Mesothelial cell of epicardium (in vitro differentiated cells): ENCODE data around the gene SAMD13. TPM values are rescaled to one million over a fixed set of nuclear protein-coding genes. Genes with fewer than 3 reads are reported as not detected.

Experiments used
- DNase-seq, 2 experiments: peaks; one replicate each; pipeline ENCODE4 v3.0.0; 2021; ENCODE audit warnings: low spot score in 2 of 2; ENCODE audit not compliant: unreplicated experiment in 2 of 2
- H3K27ac Mint-ChIP-seq: 2 replicates; pipeline ENCODE4 v1.8.0; 2021; ENCODE audit warnings: mixed read lengths
- H3K27me3 Mint-ChIP-seq: 2 replicates; pipeline ENCODE4 v1.8.0; 2021; ENCODE audit warnings: low read depth, mixed read lengths
- H3K36me3 Mint-ChIP-seq: 2 replicates; pipeline ENCODE4 v1.8.0; 2021; ENCODE audit warnings: mixed read lengths
- H3K4me1 Mint-ChIP-seq: 2 replicates; pipeline ENCODE4 v1.8.0; 2021; ENCODE audit warnings: mixed read lengths
- H3K4me3 Mint-ChIP-seq: 2 replicates; pipeline ENCODE4 v1.8.0; 2021; ENCODE audit warnings: mild to moderate bottlenecking, moderate library complexity, mixed read lengths
- H3K9me3 Mint-ChIP-seq: 2 replicates; pipeline ENCODE4 v1.8.0; 2021; ENCODE audit warnings: mixed read lengths
- total RNA-seq: library from RNA; stranded (reverse); gene quantifications from 3 replicates; pipeline ENCODE4 v1.2.1, GENCODE V29; 2021
- TF ChIP-seq, protein P1 (sequence below): fragments of 200-600 bp; sonication (generic); IDR thresholded peaks from one replicate; pipeline ENCODE4 v1.5.0; 2021; ENCODE audit warnings: antibody characterized with exemption; ENCODE audit not compliant: unreplicated experiment

The SAMD13 gene
- total RNA-seq, 1 donor from 2014 or later = 3.6 TPM

DNA sequence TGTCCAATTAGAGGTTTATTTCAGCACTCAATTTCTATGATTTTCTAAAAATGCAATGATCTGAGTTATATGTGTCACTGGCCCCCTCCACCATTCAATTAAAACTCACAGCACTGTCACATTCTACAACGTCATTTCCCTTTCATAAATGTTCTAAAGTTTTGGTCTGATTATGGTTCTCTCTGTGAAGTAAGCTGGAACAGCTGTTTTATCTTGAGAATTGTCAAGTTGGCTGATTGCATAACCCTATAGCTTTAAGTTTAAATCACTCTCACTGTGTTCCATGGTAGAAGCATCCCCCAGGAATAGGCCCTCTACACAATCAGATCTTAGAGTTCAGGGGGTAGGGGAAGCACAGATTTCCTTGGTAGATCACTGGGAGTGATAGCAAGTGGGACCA is 55.4 kb downstream of the SAMD13 start:
- TF ChIP-seq, protein P1, sequence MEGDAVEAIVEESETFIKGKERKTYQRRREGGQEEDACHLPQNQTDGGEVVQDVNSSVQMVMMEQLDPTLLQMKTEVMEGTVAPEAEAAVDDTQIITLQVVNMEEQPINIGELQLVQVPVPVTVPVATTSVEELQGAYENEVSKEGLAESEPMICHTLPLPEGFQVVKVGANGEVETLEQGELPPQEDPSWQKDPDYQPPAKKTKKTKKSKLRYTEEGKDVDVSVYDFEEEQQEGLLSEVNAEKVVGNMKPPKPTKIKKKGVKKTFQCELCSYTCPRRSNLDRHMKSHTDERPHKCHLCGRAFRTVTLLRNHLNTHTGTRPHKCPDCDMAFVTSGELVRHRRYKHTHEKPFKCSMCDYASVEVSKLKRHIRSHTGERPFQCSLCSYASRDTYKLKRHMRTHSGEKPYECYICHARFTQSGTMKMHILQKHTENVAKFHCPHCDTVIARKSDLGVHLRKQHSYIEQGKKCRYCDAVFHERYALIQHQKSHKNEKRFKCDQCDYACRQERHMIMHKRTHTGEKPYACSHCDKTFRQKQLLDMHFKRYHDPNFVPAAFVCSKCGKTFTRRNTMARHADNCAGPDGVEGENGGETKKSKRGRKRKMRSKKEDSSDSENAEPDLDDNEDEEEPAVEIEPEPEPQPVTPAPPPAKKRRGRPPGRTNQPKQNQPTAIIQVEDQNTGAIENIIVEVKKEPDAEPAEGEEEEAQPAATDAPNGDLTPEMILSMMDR = no peak
- no peaks in the 10 kb centered on the region for H3K27me3 Mint-ChIP-seq
- H3K27ac Mint-ChIP-seq = no peak overlapping the region
- DNase-seq = no peak
- H3K4me1 Mint-ChIP-seq = peaks cover 19% of the 10 kb centered on the region
- no peaks in the 10 kb centered on the region for H3K36me3 Mint-ChIP-seq
- H3K9me3 Mint-ChIP-seq = peaks cover 6% of the 10 kb centered on the region
- no peak overlapping the region for H3K4me3 Mint-ChIP-seq

- TF ChIP-seq, protein P1 = no peak
- H3K27me3 Mint-ChIP-seq = no peaks in the 10 kb centered on the region
Observed at GRCh38 chr1:84358695-84359094, 57.2 kb downstream of the SAMD13 start.

DNA sequence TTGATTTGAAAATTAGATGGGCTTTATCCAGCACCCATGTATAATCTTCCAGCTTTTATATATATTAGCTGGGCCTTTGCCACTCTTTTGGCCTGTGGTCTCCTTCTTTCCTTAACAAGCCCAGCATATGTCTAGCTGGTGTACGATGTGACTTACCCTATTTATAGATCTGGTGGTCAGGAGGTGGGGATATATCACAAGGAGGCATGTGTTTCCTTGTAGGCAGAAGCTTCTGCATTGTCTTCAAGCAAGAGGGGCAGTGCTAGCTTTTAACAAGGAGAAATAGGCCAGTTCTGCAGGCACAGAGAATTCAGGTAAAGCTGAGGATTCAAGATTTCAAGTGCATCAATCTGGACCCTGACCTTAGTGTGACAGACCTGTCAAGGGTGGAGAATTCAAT is 58.8 kb downstream of the SAMD13 start:
- no peak for DNase-seq
- no peaks in the 10 kb centered on the region for H3K36me3 Mint-ChIP-seq
- no peak overlapping the region for H3K4me3 Mint-ChIP-seq
- peaks cover 6% of the 10 kb centered on the region for H3K9me3 Mint-ChIP-seq
- no peaks in the 10 kb centered on the region for H3K4me1 Mint-ChIP-seq
- TF ChIP-seq, protein P1 = no peak
- no peaks in the 10 kb centered on the region for H3K27me3 Mint-ChIP-seq
- no peak overlapping the region for H3K27ac Mint-ChIP-seq

More at GRCh38 chr1:84358695-84359094, 57.2 kb downstream of the SAMD13 start:
- H3K36me3 Mint-ChIP-seq = no peaks in the 10 kb centered on the region
- H3K27ac Mint-ChIP-seq = no peak overlapping the region
- H3K4me1 Mint-ChIP-seq = peaks cover 6% of the 10 kb centered on the region
- H3K9me3 Mint-ChIP-seq = peaks cover 6% of the 10 kb centered on the region
- no peak for DNase-seq
- no peak overlapping the region for H3K4me3 Mint-ChIP-seq

DNA sequence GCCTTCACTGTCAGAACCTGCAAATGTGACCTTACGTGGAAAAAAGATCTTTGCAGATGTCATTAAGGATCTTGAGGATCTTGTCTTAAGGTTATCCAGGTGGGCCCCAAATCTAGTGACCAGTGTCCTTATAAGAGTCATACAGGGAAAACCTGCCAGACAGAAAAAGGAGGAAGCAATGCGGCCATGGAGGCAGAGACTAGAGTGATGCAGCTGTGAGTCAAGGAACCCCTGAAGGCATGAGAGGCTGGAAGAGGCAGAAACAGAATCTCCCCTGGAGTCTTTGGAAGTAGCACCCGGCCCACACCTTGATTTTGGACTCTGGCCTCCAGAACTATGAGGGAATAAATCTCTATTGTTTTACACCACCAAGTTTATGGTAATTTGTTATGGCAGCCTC is 60.3 kb downstream of the SAMD13 start:
- Mint-ChIP-seq H3K4me3 (no peak overlapping the region), H3K36me3 (no peaks in the 10 kb centered on the region), H3K27ac (no peak overlapping the region), H3K27me3 (no peaks in the 10 kb centered on the region), H3K4me1 (no peaks in the 10 kb centered on the region), H3K9me3 (peaks cover 6% of the 10 kb centered on the region)
- no peak for DNase-seq
- TF ChIP-seq, protein P1 = no peak

DNA sequence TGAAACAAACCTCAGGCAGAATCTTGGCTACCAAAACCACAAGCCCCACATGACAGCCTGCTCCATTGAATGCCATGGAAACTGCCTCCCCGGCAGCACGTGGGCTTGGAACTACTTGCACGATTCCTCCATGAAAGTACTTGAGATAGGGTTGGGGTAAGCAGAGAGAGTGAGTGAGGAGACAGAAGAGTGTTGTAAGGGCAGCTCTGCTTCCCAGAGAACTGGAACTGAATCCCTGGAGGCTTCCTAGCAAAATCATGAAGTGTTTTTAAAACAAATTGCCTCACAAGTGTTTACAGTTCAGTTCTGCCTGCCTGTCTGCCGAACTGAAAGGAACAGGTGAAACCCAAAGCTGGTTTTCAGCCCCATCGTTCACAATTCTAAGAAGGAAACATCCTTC is 61.5 kb downstream of the SAMD13 start:
- peaks cover 7% of the 10 kb centered on the region for H3K9me3 Mint-ChIP-seq
- TF ChIP-seq, protein P1 = no peak
- DNase-seq = no peak
- no peaks in the 10 kb centered on the region for H3K27me3 Mint-ChIP-seq
- H3K27ac Mint-ChIP-seq = no peak overlapping the region
- H3K4me1 Mint-ChIP-seq = no peaks in the 10 kb centered on the region
- no peak overlapping the region for H3K4me3 Mint-ChIP-seq
- H3K36me3 Mint-ChIP-seq = peaks cover 3% of the 10 kb centered on the region

DNA sequence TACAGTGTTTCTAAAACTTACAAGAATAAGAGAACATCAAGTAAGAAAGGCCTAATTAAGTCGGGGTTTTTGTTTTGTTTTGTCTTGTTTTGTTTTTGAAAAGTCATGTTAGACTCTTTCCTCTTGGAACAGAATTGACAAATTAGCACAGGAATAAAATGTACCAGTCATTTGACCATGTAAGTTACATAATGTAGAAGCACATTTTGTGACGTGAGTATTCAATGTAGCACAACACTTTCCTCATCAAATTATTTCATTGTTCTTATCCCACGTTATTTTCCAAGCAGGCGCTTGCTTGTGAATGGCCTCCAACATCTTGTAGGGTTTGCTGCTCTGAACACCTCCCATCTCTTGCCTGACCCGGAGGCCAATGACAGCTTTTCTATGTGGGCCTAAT is 62.1 kb downstream of the SAMD13 start:
- Mint-ChIP-seq H3K36me3 (peaks cover 3% of the 10 kb centered on the region), H3K4me1 (no peaks in the 10 kb centered on the region), H3K4me3 (no peak overlapping the region), H3K9me3 (peaks cover 7% of the 10 kb centered on the region), H3K27ac (no peak overlapping the region), H3K27me3 (no peaks in the 10 kb centered on the region)
- DNase-seq = no peak
- TF ChIP-seq, protein P1 = no peak
